Measurements from ENCODE around the gene NCK2.

GRCh38 chr2:105804266-105804665 is 59.6 kb downstream of the NCK2 start:
- no peak for TF ChIP-seq STAT6 (CRISPR knock-in tag; IDR thresholded peaks at IDR 0.05; ENCODE audit: borderline replicate concordance)
- no peak for TF ChIP-seq CTCF (CRISPR knock-in tag; IDR thresholded peaks at IDR 0.05)
- TF ChIP-seq ZNF589 (CRISPR knock-in tag; conservative IDR thresholded peaks at IDR 0.05): no peak
- no peak for TF ChIP-seq ARID3A (IDR thresholded peaks at IDR 0.05; ENCODE audit: low read depth, low read length)
- TF ChIP-seq ATF6 (CRISPR knock-in tag; conservative IDR thresholded peaks at IDR 0.05): no peak
- no peak for TF ChIP-seq PATZ1 (CRISPR knock-in tag; IDR thresholded peaks at IDR 0.05)
- TF ChIP-seq KMT2B (CRISPR knock-in tag; IDR thresholded peaks at IDR 0.05): no peak
- no peak for TF ChIP-seq POLR2A (IDR thresholded peaks at IDR 0.05; ENCODE audit: insufficient read depth in 1 of 2, low read depth in 2 of 2, low read length in 2 of 2)
- TF ChIP-seq ZNF572 (CRISPR knock-in tag; IDR thresholded peaks at IDR 0.05): no peak
- no peak for TF ChIP-seq ZNF17 (CRISPR knock-in tag; IDR thresholded peaks at IDR 0.05)
- no peak for TF ChIP-seq MXD1 (CRISPR knock-in tag; IDR thresholded peaks at IDR 0.05)
- TF ChIP-seq MLX (CRISPR knock-in tag; IDR thresholded peaks at IDR 0.05): no peak
- TF ChIP-seq FOXM1 (CRISPR knock-in tag; IDR thresholded peaks at IDR 0.05): no peak
- no peak for TF ChIP-seq EZH2 (conservative IDR thresholded peaks at IDR 0.05; ENCODE audit: low read depth, low read length)

Data from HepG2 (cell line).